Ectodermal cell (in vitro differentiated cells): Measurements from ENCODE around the gene CHST11.

Experiments
- H3K27ac ChIP-seq: 2 replicates; pipeline ENCODE4 v1.7.0; 2013; ENCODE audit warnings: mild to moderate bottlenecking, low read depth, low read length; ENCODE audit not compliant: insufficient read depth, poor library complexity, severe bottlenecking
- H3K27me3 ChIP-seq: 2 replicates; pipeline ENCODE4 v1.7.0; 2013; ENCODE audit warnings: mild to moderate bottlenecking, low read length; ENCODE audit not compliant: insufficient read depth, control insufficient read depth, poor library complexity, severe bottlenecking
- H3K36me3 ChIP-seq: one replicate; pipeline ENCODE4 v1.7.0; 2013; ENCODE audit warnings: low read length; ENCODE audit not compliant: control insufficient read depth, insufficient read depth
- H3K4me1 ChIP-seq: one replicate; pipeline ENCODE4 v1.7.0; 2013; ENCODE audit warnings: low read length; ENCODE audit not compliant: control insufficient read depth, insufficient read depth
- H3K4me3 ChIP-seq: 2 replicates; pipeline ENCODE4 v1.7.0; 2013; ENCODE audit warnings: low read depth, low read length, control low read depth; ENCODE audit not compliant: insufficient read depth
- H3K9me3 ChIP-seq: 2 replicates; pipeline ENCODE4 v1.7.0; 2013; ENCODE audit warnings: mild to moderate bottlenecking, low read length, moderate library complexity; ENCODE audit not compliant: control insufficient read depth
- WGBS, 2 experiments: methylation state at CpG; one replicate each; pipeline ENCODE4 v1.1.7; 2013; ENCODE audit warnings: missing lambda C conversion rate in 2 of 2; 5-methylcytosine and 5-hydroxymethylcytosine counted together

The CHST11 gene

GRCh38 chr12:104416136-104416535 is 40.6 kb upstream of the CHST11 start:
- H3K27ac ChIP-seq: no peak overlapping the region
- no peaks in the 10 kb centered on the region for H3K9me3 ChIP-seq
- no peaks in the 10 kb centered on the region for H3K36me3 ChIP-seq
- H3K4me1 ChIP-seq: peaks cover 6% of the 10 kb centered on the region
- H3K27me3 ChIP-seq: no peaks in the 10 kb centered on the region
- H3K4me3 ChIP-seq: no peak overlapping the region
- WGBS, 2 experiments: 81 to 83% methylated on average over 6 of the region's 6 CpGs

DNA sequence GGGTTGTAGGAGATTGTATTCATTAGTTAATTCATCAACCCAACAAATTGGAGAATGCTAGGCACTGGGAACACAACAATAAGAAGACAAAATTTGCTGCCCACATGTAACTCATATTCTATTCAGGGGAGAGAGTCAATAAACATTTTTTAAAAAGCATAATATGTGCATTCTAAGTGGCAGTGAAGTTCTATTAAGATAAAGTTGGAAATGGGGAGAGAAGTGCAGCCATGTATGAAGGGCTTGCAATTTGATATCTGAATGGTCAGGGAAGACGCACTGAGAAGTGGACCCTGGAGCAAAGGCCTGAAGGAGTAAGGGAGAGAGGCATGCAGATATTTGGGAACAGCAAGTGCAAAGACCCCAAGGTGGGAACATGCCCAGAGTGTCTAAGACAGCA is 40.2 kb upstream of the CHST11 start:
- 55 to 57% methylated on average over 1 of the region's 1 CpG for WGBS, 2 experiments
- no peaks in the 10 kb centered on the region for H3K27me3 ChIP-seq
- no peaks in the 10 kb centered on the region for H3K36me3 ChIP-seq
- H3K9me3 ChIP-seq: no peaks in the 10 kb centered on the region
- H3K4me1 ChIP-seq: peaks cover 6% of the 10 kb centered on the region
- no peak overlapping the region for H3K4me3 ChIP-seq
- no peak overlapping the region for H3K27ac ChIP-seq

- H3K9me3 ChIP-seq: peaks cover 2% of the 10 kb centered on the region
- H3K27ac ChIP-seq: no peak overlapping the region
- H3K4me3 ChIP-seq: no peak overlapping the region
- H3K4me1 ChIP-seq: peaks cover under 1% of the 10 kb centered on the region
- no peaks in the 10 kb centered on the region for H3K36me3 ChIP-seq
- WGBS, 2 experiments: 92 to 100% methylated on average over 2 of the region's 2 CpGs
- H3K27me3 ChIP-seq: no peaks in the 10 kb centered on the region
Observed at GRCh38 chr12:104419717-104420116, 37.0 kb upstream of the CHST11 start.

DNA sequence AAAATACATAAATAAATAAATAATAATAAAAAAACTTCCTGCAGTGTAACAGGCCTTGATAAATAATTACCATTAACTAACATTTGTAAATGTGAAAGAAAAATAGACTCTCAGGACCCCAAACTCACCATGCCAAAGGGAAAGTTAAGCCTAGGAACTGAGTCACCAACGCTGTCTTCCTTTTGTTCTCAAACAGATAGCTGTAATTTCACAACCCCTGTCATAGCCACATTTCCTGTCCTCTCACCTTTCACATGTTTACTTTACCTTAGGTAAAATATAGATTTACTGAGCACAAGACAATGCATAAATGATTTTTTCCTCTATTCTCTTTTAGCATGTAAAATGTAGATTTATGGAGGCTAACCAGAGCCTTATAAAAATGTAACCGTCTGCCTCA is 35.9 kb upstream of the CHST11 start:
- no peaks in the 10 kb centered on the region for H3K36me3 ChIP-seq
- H3K27me3 ChIP-seq: no peaks in the 10 kb centered on the region
- H3K9me3 ChIP-seq: peaks cover 2% of the 10 kb centered on the region
- no peak overlapping the region for H3K27ac ChIP-seq
- 86 to 96% methylated on average over 2 of the region's 2 CpGs for WGBS, 2 experiments
- H3K4me1 ChIP-seq: no peaks in the 10 kb centered on the region
- H3K4me3 ChIP-seq: no peak overlapping the region

DNA sequence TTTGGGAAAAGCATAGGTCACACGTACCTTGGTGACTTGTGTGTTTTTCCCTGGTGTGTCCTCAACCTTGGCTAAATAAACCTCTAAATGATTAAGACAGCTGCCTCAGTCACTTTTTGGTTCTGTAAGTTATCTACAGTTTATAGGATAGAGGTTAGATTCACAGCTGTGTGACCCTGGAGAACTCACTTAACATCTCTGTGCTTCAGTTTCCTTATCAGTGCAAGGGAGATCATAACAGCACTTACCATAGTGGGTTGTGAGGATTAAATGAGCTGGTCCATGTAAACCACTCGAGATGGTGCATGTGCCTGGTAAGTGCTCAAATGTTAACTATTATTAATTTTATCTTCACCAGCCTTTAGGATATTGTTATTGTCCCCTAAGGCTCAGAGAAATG is 35.4 kb upstream of the CHST11 start:
- Histone ChIP-seq H3K27ac (no peak overlapping the region), H3K4me3 (no peak overlapping the region), H3K36me3 (no peaks in the 10 kb centered on the region), H3K27me3 (no peaks in the 10 kb centered on the region), H3K9me3 (peaks cover 2% of the 10 kb centered on the region), H3K4me1 (no peaks in the 10 kb centered on the region)
- WGBS, 2 experiments: 90 to 93% methylated on average over 1 to 2 of the region's 2 CpGs

GRCh38 chr12:104422441-104422840 is 34.3 kb upstream of the CHST11 start:
- Histone ChIP-seq H3K9me3 (peaks cover 2% of the 10 kb centered on the region), H3K4me1 (no peaks in the 10 kb centered on the region), H3K4me3 (no peak overlapping the region), H3K27ac (no peak overlapping the region), H3K36me3 (no peaks in the 10 kb centered on the region), H3K27me3 (no peaks in the 10 kb centered on the region)
- 94 to 100% methylated on average over 1 of the region's 1 CpG for WGBS, 2 experiments

- WGBS, 2 experiments: 85 to 89% methylated on average over 3 of the region's 3 CpGs
- no peaks in the 10 kb centered on the region for H3K4me1 ChIP-seq
- H3K36me3 ChIP-seq: no peaks in the 10 kb centered on the region
- H3K27ac ChIP-seq: no peak overlapping the region
- peaks cover 2% of the 10 kb centered on the region for H3K9me3 ChIP-seq
- no peak overlapping the region for H3K4me3 ChIP-seq
- no peaks in the 10 kb centered on the region for H3K27me3 ChIP-seq
Observed at GRCh38 chr12:104423273-104423672, 33.5 kb upstream of the CHST11 start.

GRCh38 chr12:104423809-104424208 is 32.9 kb upstream of the CHST11 start:
- Histone ChIP-seq H3K9me3 (peaks cover 2% of the 10 kb centered on the region), H3K4me1 (no peaks in the 10 kb centered on the region), H3K27me3 (no peaks in the 10 kb centered on the region), H3K36me3 (no peaks in the 10 kb centered on the region), H3K4me3 (no peak overlapping the region), H3K27ac (no peak overlapping the region)
- 94% methylated on average over 5 of the region's 5 CpGs for WGBS, 2 experiments

- 77 to 94% methylated on average over 1 of the region's 1 CpG for WGBS, 2 experiments
- no peaks in the 10 kb centered on the region for H3K27me3 ChIP-seq
- H3K36me3 ChIP-seq: no peaks in the 10 kb centered on the region
- H3K27ac ChIP-seq: no peak overlapping the region
- H3K9me3 ChIP-seq: peaks cover 2% of the 10 kb centered on the region
- no peak overlapping the region for H3K4me3 ChIP-seq
- no peaks in the 10 kb centered on the region for H3K4me1 ChIP-seq
Observed at GRCh38 chr12:104424955-104425354, 31.8 kb upstream of the CHST11 start.

- 90 to 94% methylated on average over 4 of the region's 4 CpGs for WGBS, 2 experiments
- Histone ChIP-seq H3K4me3 (no peak overlapping the region), H3K27me3 (no peaks in the 10 kb centered on the region), H3K9me3 (peaks cover 2% of the 10 kb centered on the region), H3K27ac (no peak overlapping the region), H3K4me1 (no peaks in the 10 kb centered on the region), H3K36me3 (no peaks in the 10 kb centered on the region)
Observed at GRCh38 chr12:104425614-104426013, 31.1 kb upstream of the CHST11 start.

DNA sequence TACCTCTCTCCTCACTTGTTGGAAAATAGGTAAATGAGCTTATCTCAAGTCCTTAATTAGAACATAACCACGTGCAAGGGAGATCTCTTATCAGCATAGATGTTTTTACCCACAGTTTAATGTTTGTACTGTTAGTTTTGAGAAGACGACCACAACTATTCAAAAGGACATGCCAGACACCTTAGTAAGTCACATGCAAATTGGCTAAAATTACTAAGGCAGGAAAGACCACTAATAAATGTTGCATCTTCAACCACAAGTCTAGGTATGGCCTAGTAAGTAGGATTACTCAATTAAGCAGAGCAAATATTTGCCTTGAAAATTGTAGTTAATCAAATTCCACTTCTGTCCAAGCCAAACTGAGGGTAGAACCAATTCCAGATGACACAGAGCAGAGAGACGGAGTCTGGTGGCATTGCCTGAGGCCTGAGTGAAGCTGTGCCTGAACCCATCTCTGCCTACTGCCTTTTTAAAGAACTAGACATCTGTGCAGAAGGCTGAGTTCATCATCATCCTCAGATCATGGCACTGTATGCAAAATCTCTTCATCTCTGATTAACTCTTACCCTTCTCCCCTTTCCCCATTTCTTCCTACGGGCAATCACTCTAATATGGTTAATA is 29.7 kb upstream of the CHST11 start:
- H3K36me3 ChIP-seq: no peaks in the 10 kb centered on the region
- H3K4me3 ChIP-seq: no peak overlapping the region
- 74 to 94% methylated on average over 2 to 3 of the region's 4 CpGs for WGBS, 2 experiments
- H3K27ac ChIP-seq: no peak overlapping the region
- H3K4me1 ChIP-seq: no peaks in the 10 kb centered on the region
- no peaks in the 10 kb centered on the region for H3K27me3 ChIP-seq
- H3K9me3 ChIP-seq: peaks cover 2% of the 10 kb centered on the region
